ENCODE results near the gene GRAMD2A.

DNA sequence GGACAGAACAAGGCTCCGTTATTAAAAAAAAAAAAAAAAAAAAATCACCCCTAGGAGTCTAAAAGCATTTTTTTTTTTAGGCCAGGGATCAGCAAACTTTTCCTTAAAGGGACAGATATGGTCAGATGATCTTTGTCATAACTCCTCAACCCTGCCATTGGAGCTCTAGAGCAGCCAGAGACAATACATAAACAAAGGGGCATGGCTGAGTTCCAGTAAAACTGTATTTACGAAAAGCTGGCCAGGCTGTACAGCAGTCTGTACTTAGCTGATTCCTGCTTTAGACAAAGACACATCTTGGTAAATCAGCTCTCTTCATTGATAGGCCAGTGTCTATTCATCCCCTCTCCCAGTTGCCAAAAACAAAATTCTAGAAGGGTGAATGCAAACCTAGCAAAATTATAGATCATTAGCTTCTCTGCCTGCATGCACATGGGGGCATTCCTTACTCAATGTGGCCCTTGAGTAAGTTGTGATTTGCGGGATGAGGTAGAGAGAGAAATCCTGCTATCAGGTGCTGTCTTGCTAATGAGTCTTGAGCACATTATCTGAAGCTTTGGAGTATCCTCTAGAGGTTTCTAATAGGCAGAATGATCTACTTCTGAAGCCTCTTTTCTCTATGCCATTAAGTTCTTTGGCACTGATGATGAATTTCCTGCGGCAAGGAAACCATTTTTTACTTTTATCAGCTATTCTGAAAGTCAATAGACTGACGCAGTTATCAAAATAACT is 44.2 kb downstream of the GRAMD2A start:
- TF ChIP-seq, protein P1, sequence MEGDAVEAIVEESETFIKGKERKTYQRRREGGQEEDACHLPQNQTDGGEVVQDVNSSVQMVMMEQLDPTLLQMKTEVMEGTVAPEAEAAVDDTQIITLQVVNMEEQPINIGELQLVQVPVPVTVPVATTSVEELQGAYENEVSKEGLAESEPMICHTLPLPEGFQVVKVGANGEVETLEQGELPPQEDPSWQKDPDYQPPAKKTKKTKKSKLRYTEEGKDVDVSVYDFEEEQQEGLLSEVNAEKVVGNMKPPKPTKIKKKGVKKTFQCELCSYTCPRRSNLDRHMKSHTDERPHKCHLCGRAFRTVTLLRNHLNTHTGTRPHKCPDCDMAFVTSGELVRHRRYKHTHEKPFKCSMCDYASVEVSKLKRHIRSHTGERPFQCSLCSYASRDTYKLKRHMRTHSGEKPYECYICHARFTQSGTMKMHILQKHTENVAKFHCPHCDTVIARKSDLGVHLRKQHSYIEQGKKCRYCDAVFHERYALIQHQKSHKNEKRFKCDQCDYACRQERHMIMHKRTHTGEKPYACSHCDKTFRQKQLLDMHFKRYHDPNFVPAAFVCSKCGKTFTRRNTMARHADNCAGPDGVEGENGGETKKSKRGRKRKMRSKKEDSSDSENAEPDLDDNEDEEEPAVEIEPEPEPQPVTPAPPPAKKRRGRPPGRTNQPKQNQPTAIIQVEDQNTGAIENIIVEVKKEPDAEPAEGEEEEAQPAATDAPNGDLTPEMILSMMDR (IDR thresholded peaks at IDR 0.05; ENCODE audit: low read length) = no peak
- TF ChIP-seq EZH2 (IDR thresholded peaks at IDR 0.05; ENCODE audit: borderline replicate concordance, low read length) = no peak
